IMR-90 (cell line): ENCODE results near the gene PCGF3. TPM values are rescaled to one million over a fixed set of nuclear protein-coding genes. Genes with fewer than 3 reads are reported as not detected.

Experiments used
- ATAC-seq: fragments of 200-7000 bp; cut with Tn5 transposase; 2 replicates; pipeline ENCODE4 v1.9.1; 2020; ENCODE audit warnings: low read depth, mild to moderate bottlenecking, moderate library complexity
- BruUV-seq: library from RNA; stranded (reverse); fragments of 400-500 nt; replicated peaks from 2 replicates; lab custom pipeline; 2021; lab: Mats Ljungman, UMichigan
- CTCF ChIA-PET: fragments of 300-600 bp; formaldehyde crosslinking; extraction: SDS; loops from one replicate; lab custom pipeline; 2021; ENCODE audit warnings: antibody characterized with exemption; lab: Yijun Ruan, JAX
- POLR2A ChIA-PET: fragments of 300-600 bp; sonication (Branson Sonifier 250); formaldehyde crosslinking; loops from one replicate; lab custom pipeline; 2022; ENCODE audit warnings: antibody characterized with exemption; ENCODE audit not compliant: unreplicated experiment; lab: Charles Lee
- DNase-seq: peaks from one replicate; pipeline ENCODE4 v3.0.0; 2013
- H2AFZ ChIP-seq: replicated peaks from 2 replicates; pipeline ENCODE3; 2013; ENCODE audit warnings: low read length, mild to moderate bottlenecking; ENCODE audit not compliant: poor library complexity
- H2AK5ac ChIP-seq: 2 replicates; pipeline ENCODE4 v1.6.1; 2013; ENCODE audit warnings: low read depth, low read length, inconsistent platforms
- H2AK9ac ChIP-seq: replicated peaks from 2 replicates; pipeline ENCODE3; 2013; ENCODE audit warnings: mild to moderate bottlenecking, low read depth, low read length, moderate library complexity; ENCODE audit not compliant: poor library complexity
- H2BK120ac ChIP-seq: 2 replicates; pipeline ENCODE4 v1.6.1; 2013; ENCODE audit warnings: low read depth, low read length, inconsistent platforms
- H2BK15ac ChIP-seq: 3 replicates; pipeline ENCODE4 v1.6.1; 2013; ENCODE audit warnings: low read depth, low read length, inconsistent platforms
- H2BK20ac ChIP-seq: 2 replicates; pipeline ENCODE4 v1.6.1; 2013; ENCODE audit warnings: low read depth, mild to moderate bottlenecking, inconsistent platforms, low read length, moderate library complexity
- H2BK5ac ChIP-seq: 2 replicates; pipeline ENCODE4 v1.6.1; 2013; ENCODE audit warnings: mild to moderate bottlenecking, low read depth, low read length, inconsistent platforms; ENCODE audit not compliant: poor library complexity, severe bottlenecking
- H3K14ac ChIP-seq: replicated peaks from 2 replicates; pipeline ENCODE4 v1.6.1; 2013; ENCODE audit warnings: low read depth, low read length, inconsistent platforms
- H3K18ac ChIP-seq: 2 replicates; pipeline ENCODE4 v1.6.1; 2013; ENCODE audit warnings: low read depth, low read length, control low read depth
- H3K23ac ChIP-seq: 2 replicates; pipeline ENCODE4 v1.6.1; 2013; ENCODE audit warnings: low read depth, low read length, inconsistent platforms
- H3K27ac ChIP-seq: 2 replicates; pipeline ENCODE4 v1.5.1; 2013; ENCODE audit warnings: mild to moderate bottlenecking, control low read depth, low read length; ENCODE audit not compliant: insufficient read depth
- H3K27me3 ChIP-seq: 2 replicates; pipeline ENCODE4 v1.6.1; 2013; ENCODE audit warnings: low read length; ENCODE audit not compliant: control insufficient read depth, insufficient read depth
- H3K36me3 ChIP-seq: 2 replicates; pipeline ENCODE4 v1.6.1; 2013; ENCODE audit warnings: low read length, mixed read lengths; ENCODE audit not compliant: control insufficient read depth, insufficient read depth
- H3K4ac ChIP-seq: 2 replicates; pipeline ENCODE4 v1.6.1; 2013; ENCODE audit warnings: low read depth, low read length, inconsistent platforms
- H3K4me1 ChIP-seq: 2 replicates; pipeline ENCODE4 v1.6.1; 2013; ENCODE audit warnings: low read length, mixed read lengths; ENCODE audit not compliant: control insufficient read depth, insufficient read depth
- H3K4me2 ChIP-seq: 2 replicates; pipeline ENCODE4 v1.6.1; 2013; ENCODE audit warnings: low read depth, mild to moderate bottlenecking, control low read depth, low read length, moderate library complexity
- H3K4me3 ChIP-seq: 2 replicates; pipeline ENCODE4 v1.5.1; 2013; ENCODE audit warnings: low read depth, mild to moderate bottlenecking, control low read depth, low read length, moderate library complexity; ENCODE audit not compliant: insufficient read depth
- H3K56ac ChIP-seq: 2 replicates; pipeline ENCODE4 v1.6.1; 2013; ENCODE audit warnings: low read length, inconsistent platforms; ENCODE audit not compliant: insufficient read depth; ENCODE audit errors: extremely low read depth
- H3K79me1 ChIP-seq, 2 experiments: 2 replicates each; pipeline ENCODE4 v1.6.1; 2013; ENCODE audit warnings: low read length in 2 of 2, inconsistent platforms in 1 of 2, low read depth in 1 of 2
- H3K9ac ChIP-seq: 2 replicates; pipeline ENCODE4 v1.6.1; 2013; ENCODE audit warnings: low read depth, low read length, control low read depth
- H3K9me1 ChIP-seq: 2 replicates; pipeline ENCODE4 v1.6.1; 2013; ENCODE audit warnings: low read length, inconsistent platforms; ENCODE audit not compliant: insufficient read depth
- H3K9me3 ChIP-seq: 2 replicates; pipeline ENCODE4 v1.6.1; 2013; ENCODE audit warnings: low read length; ENCODE audit not compliant: control insufficient read depth, insufficient read depth
- H4K20me1 ChIP-seq: 2 replicates; pipeline ENCODE4 v1.6.1; 2013; ENCODE audit warnings: low read length, inconsistent platforms; ENCODE audit not compliant: insufficient read depth
- H4K5ac ChIP-seq: 2 replicates; pipeline ENCODE4 v1.6.1; 2013; ENCODE audit warnings: mild to moderate bottlenecking, low read depth, low read length, control low read depth
- H4K8ac ChIP-seq, 2 experiments: 2 replicates each; pipeline ENCODE4 v1.6.1; 2013; ENCODE audit warnings: low read depth in 2 of 2, low read length in 2 of 2, control low read depth in 1 of 2, inconsistent platforms in 1 of 2
- H4K91ac ChIP-seq: 2 replicates; pipeline ENCODE4 v1.6.1; 2013; ENCODE audit warnings: low read depth, low read length, inconsistent platforms; ENCODE audit not compliant: insufficient read depth
- BHLHE40 ChIP-seq: fragments of 150-350 bp; IDR thresholded peaks from 2 replicates; pipeline ENCODE4 v1.6.1; 2016; ENCODE audit warnings: mild to moderate bottlenecking, low read depth, low read length
- CEBPB ChIP-seq: IDR thresholded peaks from 2 replicates; pipeline ENCODE4 v1.6.1; 2012; ENCODE audit warnings: low read depth, low read length, improper control_type of control experiment
- CHD1 ChIP-seq: IDR thresholded peaks from 2 replicates; pipeline ENCODE4 v1.6.1; 2012; ENCODE audit warnings: low read depth, low read length, improper control_type of control experiment
- MXI1 ChIP-seq: IDR thresholded peaks from 2 replicates; pipeline ENCODE4 v1.6.1; 2012; ENCODE audit warnings: low read depth, mild to moderate bottlenecking, low read length, moderate library complexity, borderline replicate concordance
- POLR2A ChIP-seq: IDR thresholded peaks from 2 replicates; pipeline ENCODE4 v1.6.1; 2012; ENCODE audit warnings: mild to moderate bottlenecking, low read depth, low read length
- WGBS, 2 experiments: methylation state at CpG; one replicate each; pipeline versions ENCODE4 v1.1.5 to v1.1.7; 2013; ENCODE audit warnings: missing lambda C conversion rate in 2 of 2; ENCODE audit not compliant: insufficient read length in 1 of 2; ENCODE audit errors: extremely low coverage in 2 of 2; 5-methylcytosine and 5-hydroxymethylcytosine counted together
- dilution Hi-C: fragments of 300-500 bp; cut with HindIII; formaldehyde crosslinking; loops from one replicate; pipeline ENCODE4 v1.14.3; 2018; ENCODE audit warnings: low sequenced_read_pairs; ENCODE audit not compliant: unreplicated experiment
- in situ Hi-C: fragments of 300-500 bp; cut with MboI; formaldehyde crosslinking; loops from 3 replicates; pipeline ENCODE4 v1.14.3; 2019; ENCODE audit warnings: low sequenced_read_pairs, inconsistent platforms, mixed read lengths
- intact Hi-C: fragments of 100-400 bp; cut with micrococcal nuclease; formaldehyde crosslinking; loops from 2 replicates; pipeline ENCODE4 v1.10.0; 2022
- polyA plus RNA-seq, 3 experiments: library from polyadenylated mRNA; depleted of rRNA; stranded (reverse); fragments of >200 nt; gene quantifications; 2 replicates each; pipeline ENCODE4 v1.2.3, GENCODE V29; 2012; ENCODE audit warnings: low replicate concordance in 1 of 3
- total RNA-seq: library from RNA; depleted of rRNA; stranded (reverse); fragments of >200 nt; gene quantifications from 2 replicates; pipeline ENCODE4 v1.2.3, GENCODE V29; 2012
- TF ChIP-seq, protein P1 (sequence below): conservative IDR thresholded peaks from 2 replicates; pipeline ENCODE4 v1.5.1; 2012; ENCODE audit warnings: mild to moderate bottlenecking, low read depth, low read length, improper control_type of control experiment

PCGF3 gene
- total and polyA plus RNA-seq, 2 of the 4 experiments (the other 2 are of a cell fraction), result 40.0 to 55.3 TPM

DNA sequence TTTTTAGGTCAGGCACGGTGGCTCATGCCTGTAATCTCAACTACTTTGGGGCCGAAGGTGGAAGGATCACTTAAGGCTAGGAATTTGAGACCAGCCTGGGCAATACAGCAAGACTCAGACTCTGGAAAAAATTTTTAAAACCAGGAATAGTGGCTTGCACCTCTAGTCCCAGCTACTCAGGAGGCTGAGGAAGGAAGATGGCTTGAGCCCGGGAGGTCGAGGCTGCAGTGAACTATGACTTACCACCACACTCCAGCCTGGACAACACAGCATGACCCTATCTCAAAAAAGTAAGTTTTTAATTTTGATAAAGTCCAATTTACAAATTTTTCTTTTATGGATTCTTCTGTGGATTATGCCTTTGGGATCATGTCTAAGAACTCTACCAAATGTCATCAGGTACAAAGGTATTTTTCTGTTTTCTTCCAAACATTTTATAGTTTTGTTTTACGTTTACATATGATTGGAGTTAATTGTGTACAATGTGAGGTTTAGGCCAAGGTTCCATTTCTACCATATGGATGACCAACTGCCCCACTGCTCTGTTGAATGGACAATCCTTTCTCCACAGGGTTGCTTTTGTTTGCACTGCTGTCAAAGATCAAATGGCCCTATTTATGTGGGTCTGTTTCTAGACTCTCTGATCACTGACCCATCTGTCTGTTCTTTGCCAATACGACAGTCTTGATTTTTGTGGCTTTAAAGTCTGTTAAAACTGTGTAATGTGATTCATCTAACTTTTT lies 72.1 kb downstream of the PCGF3 start:
- intact Hi-C loops, result no loop called here
- in situ Hi-C loops, result no loop called here

More for the DNA sequence above, 72.1 kb downstream of the PCGF3 start:
- no peak overlapping the region for H3K23ac ChIP-seq
- H3K18ac ChIP-seq, result no peak overlapping the region
- CTCF ChIA-PET, result no interaction called here
- BruUV-seq, result TSS peak; percentile 9
- no peak overlapping the region for H2BK120ac ChIP-seq
- H2BK15ac ChIP-seq, result no peak overlapping the region
- no CpG with 5 or more reads among the region's 6 CpGs for WGBS, 2 experiments
- H2BK5ac ChIP-seq, result no peak overlapping the region
- no peak overlapping the region for H2AK9ac ChIP-seq
- H3K79me1 ChIP-seq, result peaks cover 26 to 69% of the 10 kb centered on the region in 2 experiments
- no peak overlapping the region for H4K5ac ChIP-seq
- H3K27me3 ChIP-seq, result no peaks in the 10 kb centered on the region
- ATAC-seq (no peak), DNase-seq (no peak)
- H3K56ac ChIP-seq, result no peak overlapping the region
- H3K4me3 ChIP-seq, result no peak overlapping the region
- H3K36me3 ChIP-seq, result peaks cover 46% of the 10 kb centered on the region
- dilution Hi-C loops, result no loop called here
- no peak overlapping the region for H2BK20ac ChIP-seq
- peaks cover 7% of the 10 kb centered on the region for H3K4me1 ChIP-seq
- POLR2A ChIA-PET, result no interaction called here
- no peak overlapping the region for H4K8ac ChIP-seq
- H2AK5ac ChIP-seq, result no peak overlapping the region
- H3K9ac ChIP-seq, result no peak overlapping the region
- no peak overlapping the region for H3K27ac ChIP-seq
- H3K4ac ChIP-seq, result no peak overlapping the region
- H4K91ac ChIP-seq, result no peak overlapping the region
- no peak overlapping the region for H2AFZ ChIP-seq
- TF ChIP-seq POLR2A (no peak), BHLHE40 (no peak), CEBPB (no peak), CHD1 (no peak), MXI1 (no peak)
- TF ChIP-seq, protein P1, sequence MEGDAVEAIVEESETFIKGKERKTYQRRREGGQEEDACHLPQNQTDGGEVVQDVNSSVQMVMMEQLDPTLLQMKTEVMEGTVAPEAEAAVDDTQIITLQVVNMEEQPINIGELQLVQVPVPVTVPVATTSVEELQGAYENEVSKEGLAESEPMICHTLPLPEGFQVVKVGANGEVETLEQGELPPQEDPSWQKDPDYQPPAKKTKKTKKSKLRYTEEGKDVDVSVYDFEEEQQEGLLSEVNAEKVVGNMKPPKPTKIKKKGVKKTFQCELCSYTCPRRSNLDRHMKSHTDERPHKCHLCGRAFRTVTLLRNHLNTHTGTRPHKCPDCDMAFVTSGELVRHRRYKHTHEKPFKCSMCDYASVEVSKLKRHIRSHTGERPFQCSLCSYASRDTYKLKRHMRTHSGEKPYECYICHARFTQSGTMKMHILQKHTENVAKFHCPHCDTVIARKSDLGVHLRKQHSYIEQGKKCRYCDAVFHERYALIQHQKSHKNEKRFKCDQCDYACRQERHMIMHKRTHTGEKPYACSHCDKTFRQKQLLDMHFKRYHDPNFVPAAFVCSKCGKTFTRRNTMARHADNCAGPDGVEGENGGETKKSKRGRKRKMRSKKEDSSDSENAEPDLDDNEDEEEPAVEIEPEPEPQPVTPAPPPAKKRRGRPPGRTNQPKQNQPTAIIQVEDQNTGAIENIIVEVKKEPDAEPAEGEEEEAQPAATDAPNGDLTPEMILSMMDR, result no peak
- no peak overlapping the region for H3K14ac ChIP-seq
- H4K20me1 ChIP-seq, result peaks cover 76% of the 10 kb centered on the region
- H3K9me1 ChIP-seq, result peaks cover 17% of the 10 kb centered on the region
- H3K9me3 ChIP-seq, result no peaks in the 10 kb centered on the region
- no peak overlapping the region for H3K4me2 ChIP-seq
